Measurements from ENCODE around the gene VIPR1.

The VIPR1 gene

DNA sequence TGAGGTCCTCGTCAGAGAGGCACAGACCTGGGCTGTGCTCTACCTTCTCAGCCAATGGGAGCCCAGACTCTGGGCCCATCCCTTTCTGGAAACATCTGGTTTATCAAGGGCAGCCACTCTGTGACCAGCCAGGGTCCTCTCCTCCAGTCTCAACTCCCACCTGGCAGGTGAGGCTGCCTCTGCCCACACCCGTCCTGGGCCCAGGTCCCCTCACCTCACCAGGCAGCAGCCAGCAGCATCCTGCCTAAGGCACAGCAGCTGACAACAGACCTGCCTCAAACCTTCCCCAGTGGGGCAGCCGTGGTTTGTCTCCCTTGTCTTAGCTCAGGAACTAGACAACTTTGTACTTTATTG, 8.7 kb upstream of the VIPR1 start:
- no peak for DNase-seq (ENCODE audit: low read depth in 3 of 3)

DNA sequence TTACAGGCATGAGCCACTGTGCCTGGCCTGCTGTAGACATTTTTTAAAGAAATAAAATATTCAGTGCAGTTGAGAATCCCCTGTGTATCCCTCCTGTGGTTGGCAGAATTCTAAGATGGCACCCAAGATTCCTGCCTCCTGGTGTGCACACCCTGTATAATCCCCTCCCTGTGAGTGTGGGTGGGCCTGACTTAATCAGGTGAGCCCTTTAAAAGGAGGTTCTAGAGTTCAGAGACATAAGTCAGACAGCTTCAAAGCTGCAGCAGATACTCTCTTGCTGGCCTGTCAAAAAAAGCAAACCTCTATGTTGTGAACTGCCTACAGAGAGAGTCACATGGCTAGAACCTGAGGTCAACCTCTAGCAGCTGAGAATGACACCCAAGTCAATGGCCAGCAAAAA, 7.0 kb upstream of the VIPR1 start:
- DNase-seq (ENCODE audit: low read depth in 3 of 3): no peak

DNA sequence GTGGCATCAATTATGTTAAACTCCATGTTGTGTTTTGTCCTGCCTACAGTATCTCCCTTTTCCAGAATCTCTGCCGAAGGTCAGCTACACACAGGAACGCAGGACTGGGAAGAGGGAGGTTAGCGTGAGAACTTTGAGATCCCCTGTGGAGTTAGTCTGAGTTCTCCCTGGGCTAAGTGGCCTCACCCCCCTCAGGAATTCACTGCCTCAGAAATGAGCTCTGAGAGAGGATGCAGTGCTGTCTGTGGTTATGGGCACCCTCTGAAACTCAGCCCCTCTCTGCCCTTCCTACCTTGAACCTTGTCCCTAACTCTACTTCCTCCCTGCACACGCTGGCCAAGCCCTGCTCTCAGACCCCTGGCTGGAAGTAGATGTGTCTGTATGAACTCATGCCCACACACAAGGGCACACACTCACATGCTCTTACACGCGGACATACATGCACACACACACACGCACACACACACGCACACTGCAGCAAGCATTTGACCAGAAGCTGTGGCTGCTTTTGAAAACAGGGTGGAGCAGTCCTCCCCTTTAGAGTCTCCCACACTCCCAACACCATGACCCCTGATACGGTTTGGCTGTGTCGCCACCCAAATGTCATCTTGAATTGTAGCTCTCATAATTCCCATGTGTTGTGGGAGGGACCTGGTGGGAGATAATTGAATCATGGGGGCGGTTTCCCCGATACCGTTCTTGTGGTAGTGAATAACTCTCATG, 5.3 kb upstream of the VIPR1 start:
- DNase-seq (ENCODE audit: low read depth in 3 of 3): no peak

DNA sequence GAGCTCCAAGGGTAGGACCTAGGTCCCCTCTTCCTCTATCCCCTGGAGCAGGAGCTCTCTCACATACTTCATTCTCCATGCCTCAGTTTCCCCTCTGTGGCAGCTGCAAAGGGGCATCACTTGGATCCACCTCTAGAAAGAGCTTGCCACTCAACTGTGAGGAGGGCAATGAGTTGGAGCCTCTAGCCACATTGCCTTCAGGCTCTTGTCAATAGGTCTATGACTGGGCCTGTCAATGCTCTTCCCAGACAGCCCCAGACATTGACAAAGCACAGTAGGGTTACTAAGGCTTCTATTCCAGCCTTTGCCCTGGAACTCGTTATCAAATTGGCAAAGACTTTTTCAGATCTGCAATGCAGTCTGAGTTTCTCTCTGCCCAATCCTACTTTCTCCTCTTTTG, 4.4 kb upstream of the VIPR1 start:
- no peak for DNase-seq (ENCODE audit: low read depth in 3 of 3)

GRCh38 chr3:42498791-42499477, 3.5 kb upstream of the VIPR1 start:
- DNase-seq (ENCODE audit: low read depth in 3 of 3): no peak

DNA sequence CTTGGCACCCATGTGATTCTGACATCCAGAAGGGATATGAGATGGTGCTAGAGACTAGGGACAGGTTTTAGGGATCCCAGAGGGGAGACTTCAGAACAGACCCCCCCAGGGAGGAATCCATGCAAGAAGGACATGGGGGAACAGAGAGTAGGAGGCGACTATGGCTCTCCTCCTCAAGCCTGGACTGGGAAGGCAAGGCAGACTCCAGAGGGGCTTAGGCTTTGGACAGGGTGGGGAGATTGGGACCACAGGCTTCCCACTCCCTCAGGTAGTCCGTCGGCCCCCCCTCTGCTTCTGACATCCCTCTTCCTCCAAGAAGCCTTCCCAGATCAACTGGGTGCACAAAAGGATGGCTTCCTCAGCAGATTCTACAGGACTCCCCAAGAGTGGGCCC, 3.0 kb upstream of the VIPR1 start:
- DNase-seq (ENCODE audit: low read depth in 3 of 3): no peak

GRCh38 chr3:42500091-42500490, 2.4 kb upstream of the VIPR1 start:
- DNase-seq (ENCODE audit: low read depth in 3 of 3): no peak

- no peak for DNase-seq (ENCODE audit: low read depth in 3 of 3)
These were observed 1.5 kb upstream of the VIPR1 start for GRCh38 chr3:42500909-42501308.

DNA sequence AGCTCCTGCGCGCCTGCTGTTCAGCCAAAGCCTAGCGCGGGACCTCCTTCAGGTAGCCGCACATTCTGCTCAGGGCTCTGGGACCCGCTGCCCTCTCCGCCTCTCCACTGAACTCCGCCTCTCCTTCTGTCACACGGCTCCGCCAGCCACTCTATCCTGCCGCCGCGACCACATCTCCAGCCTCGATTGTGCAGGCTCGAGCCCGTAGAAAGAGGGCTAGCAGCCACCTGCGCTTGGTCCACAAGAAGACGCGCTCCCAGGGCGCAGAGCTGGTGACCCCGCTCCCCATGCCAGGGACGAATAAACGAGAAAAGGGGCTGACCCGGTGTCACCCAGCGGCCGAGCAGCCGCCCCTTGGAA, 1.1 kb upstream of the VIPR1 start:
- DNase-seq (ENCODE audit: low read depth in 3 of 3): no peak

DNA sequence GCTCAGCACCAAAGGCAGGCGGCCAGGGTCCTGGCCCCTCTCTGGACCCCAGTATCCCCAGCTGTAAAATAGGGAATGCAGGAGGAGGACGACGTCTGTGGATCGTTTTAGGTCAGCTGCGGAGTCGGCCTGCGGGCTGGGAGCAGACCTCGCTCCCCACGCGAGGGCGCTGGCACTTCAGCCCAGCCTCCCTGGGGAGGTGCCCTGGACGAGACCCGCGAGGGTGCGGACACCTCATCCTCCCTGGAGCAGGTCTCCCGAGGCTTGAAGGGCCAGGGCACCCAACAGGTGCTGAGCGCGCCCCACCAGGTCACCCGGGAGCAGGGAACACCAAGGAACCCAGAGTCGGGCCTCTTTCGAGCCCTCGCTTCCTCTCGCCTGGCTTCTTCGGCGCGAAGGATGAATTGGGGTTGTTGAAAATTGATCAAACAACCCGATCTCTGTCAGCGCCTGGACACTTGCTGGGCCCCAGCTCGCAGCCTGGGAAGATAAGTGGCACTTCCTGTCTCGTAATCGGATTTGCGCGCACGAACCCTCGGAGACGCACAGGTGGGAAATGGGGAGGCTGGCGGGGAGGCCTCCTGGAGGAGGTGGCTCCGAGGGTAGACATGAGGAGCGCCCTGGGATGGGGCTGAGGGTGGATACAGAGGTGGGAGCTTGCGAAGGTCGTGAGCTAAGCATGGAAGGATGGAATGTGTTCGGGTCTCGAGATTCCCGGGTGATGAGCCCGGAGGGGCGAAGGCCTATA, 588 bp upstream of the VIPR1 start:
- peak; percentile 37 to 66 (median 38) for DNase-seq (ENCODE audit: low read depth in 3 of 3)

DNA sequence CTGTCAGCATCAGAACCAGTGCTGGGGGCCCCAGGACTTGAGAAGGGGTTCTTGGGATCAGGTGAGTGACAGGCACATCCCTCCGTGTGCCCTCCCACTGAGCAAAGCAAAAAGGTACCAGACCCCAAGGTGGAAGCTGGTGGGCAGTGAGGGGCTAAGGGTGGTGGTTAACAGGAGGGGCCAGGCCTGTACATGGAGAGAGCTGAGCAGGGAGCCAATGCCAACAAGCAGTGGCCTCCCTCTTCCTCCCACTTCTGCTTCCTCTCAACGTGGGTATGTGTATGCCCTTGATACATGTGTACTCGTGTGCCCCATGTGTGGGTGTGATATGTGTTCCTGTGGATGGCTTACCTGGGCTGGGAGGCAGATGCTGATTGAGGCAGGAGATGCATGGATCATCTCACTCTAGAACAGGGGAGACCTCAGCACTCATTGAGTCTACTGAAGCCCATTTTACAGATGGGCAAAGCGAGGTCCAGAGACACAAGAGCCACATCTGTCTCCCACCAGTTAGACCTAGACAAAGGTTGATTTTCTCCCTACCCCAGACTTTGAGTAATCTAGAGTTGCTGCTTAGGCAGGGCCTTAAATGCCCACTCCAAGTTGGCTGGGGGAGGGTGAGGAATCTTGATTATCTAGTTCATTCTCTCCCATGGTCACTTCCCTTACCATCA, 945 bp downstream of the VIPR1 start:
- no peak for DNase-seq (ENCODE audit: low read depth in 3 of 3)

DNA sequence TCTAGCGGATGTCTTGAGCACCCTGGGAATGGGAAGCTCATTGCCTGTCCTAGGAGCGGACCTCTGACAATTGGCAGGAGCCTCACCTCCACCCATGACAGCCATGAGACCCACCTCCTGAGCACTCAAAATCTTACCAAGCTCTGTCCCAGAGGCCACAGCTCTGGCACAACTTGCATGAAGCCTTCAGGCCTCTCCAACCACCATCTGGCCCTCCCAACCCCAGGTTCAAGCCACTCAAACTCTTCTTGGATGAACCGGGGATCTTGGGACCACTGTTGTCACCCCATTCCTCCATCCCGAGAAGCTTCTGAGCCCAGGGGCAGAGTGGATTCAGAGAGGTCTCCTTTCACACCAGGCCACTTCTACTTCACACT, 1.5 kb downstream of the VIPR1 start:
- DNase-seq (ENCODE audit: low read depth in 3 of 3): no peak

DNA sequence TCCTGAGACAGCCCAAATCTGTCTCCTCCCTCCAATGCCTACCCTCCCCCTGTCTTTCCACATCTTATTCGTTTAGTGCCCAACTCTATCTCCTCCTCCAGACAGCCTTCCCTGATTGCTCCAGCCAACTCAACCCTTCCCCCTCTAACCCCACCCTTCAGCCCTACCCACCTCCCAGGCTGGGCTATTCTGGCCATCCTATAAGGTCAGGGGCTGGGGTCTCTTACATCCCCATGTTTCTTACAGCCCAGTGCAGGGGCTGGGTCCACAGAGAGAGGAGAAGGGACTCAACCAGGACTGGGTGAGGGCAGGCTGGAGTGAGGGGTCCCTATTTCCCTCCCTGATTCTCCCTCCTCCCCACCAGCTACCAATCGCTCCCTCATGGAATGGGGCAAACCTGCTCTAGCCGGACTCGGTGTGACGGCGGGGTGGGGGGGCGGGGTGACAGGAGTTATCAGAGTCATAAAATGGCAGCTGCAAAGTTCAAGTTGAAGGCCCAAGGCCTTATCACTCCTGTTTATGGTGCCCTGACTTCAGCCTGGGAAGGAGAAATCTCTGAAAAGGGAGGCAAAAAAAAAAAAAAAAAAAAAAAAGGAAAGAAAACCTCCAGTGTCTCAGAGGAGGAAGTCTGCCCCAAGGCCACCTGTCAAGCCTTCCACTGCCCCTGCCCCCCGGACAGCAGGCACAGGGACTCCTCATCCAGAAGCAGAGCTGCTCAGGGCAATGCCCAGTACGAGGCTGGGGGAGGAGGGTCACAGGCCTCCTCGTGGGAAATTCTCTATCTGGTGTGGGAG, 2.1 kb downstream of the VIPR1 start:
- DNase-seq (ENCODE audit: low read depth in 3 of 3): no peak

DNA sequence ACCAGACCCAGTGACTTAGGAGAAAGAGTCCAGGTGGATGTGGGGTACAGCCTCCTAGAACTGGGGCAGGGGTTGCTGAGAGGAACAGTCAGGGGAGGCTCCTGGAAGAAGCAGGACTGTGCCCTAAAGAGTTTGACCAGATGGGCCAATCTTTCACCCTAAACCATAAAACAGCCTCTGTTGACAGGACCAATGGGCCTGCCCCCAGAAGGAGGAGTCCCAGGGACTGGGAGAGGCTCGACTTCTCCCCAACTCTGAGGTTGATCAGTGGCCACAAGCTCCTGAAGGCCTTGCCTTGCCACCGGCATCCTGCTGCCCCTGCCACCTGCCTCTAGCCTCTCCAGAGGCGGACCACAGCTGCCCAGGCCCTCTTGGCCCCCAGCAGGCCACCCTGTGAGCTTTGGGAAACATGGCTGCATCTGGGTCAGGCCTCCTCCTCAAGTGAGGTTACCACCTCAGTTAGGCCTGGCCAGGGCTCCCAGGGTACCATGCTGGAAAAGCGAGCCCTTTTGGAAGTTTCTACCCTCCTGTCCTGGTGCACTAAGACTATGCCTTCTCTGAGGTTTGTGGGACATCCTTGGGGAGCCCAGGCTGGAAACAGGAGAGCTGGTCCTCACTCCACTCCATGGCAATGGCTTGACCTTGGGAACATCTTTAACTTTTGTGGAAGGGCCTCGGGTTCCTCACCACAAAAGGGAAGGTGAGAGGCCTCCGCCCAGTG, 2.8 kb downstream of the VIPR1 start:
- DNase-seq (ENCODE audit: low read depth in 3 of 3): no peak

DNA sequence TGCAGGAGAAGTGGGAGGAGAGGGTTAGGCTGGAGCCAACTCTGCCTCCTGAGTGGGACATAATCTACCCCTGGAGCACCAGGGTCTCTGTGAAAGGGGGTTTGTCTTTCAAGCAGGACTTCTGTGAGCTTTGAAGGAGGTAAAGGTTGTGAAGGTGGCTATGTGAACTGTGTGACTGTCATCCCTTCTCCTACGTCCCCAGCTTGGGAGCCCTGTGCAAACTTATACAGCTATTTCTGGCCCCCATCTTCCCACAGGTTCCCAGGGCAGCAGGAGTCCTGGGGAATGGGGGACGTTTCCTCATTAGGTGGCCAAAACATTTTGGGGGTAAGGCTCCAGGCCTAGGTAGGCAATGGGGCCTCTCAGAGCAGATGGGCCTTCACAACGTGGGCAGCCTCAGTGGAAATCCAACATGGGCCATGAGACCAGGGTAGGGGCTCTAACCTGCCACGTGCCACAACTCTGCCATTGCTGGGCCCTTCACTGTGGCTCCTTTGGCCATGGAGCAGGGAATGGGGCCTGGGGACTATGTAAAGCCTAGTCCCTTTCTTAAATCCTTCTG, 3.5 kb downstream of the VIPR1 start:
- DNase-seq (ENCODE audit: low read depth in 3 of 3): no peak

DNA sequence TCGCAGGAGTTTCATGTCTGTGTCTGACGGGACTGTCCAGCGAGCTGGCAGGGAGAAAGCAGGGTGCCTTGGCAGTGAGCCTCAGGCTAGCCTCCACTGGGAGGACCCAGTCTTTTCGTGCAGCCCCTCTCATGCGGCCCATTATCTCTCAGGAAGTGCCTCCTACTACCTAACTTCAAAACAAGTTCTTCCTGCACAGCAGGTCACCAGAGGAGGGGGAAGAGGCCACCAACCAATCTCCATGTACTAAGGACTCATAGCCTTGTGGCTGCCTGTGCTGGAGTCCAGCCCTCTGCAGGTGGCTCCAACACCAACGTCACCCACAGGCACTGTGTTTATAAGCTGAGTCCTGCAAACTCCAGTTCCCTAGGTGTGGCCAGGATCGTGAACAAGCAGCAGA, 4.8 kb downstream of the VIPR1 start:
- no peak for DNase-seq (ENCODE audit: low read depth in 3 of 3)

DNA sequence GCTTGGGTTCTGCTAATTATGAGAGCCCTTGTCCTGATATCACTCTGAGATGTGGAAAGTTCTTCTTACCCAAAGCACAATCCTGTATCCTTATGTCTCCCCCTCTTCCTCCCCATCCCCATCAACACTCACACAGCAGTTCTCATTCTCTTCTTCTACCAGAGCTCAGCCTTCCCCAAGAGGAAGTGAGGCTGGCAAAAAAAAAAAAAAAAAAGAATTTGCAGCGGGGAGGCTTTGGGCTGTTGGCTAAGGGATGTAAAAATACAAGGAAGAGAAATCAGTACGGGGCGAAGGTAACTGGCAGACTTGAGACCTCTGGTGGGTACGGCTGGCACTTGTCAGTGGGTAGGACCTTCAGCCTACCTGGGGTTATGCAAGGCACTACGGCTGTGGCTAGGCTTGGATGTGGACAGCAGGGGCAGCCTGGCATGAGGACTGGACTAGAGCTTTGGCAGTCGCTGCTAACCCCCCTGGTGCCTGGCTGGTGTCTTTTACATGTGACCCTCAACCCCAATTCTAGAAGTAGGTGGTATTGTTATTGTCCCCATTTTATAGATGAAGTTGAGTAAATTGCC, 5.4 kb downstream of the VIPR1 start:
- no peak for DNase-seq (ENCODE audit: low read depth in 3 of 3)

DNA sequence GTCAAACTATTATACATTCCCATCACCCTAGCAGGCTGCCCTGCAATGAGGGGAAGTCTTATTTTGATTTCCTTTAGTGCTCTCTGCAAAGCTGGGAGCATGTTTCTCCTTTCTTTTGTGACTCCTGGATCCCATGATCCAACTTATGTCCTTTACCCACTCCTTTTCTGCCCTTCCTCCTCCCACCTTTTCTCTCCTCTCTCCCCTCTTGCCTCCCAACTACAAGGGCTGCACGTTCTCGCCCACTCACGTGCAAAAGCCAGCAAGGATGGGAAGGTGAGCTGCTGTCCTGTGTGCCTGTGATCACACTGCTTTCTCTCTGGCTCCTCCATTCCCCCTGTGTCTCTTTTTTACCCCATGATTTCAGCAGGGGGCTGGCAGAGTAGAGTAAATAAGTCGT, 6.1 kb downstream of the VIPR1 start:
- DNase-seq (ENCODE audit: low read depth in 3 of 3): no peak

DNA sequence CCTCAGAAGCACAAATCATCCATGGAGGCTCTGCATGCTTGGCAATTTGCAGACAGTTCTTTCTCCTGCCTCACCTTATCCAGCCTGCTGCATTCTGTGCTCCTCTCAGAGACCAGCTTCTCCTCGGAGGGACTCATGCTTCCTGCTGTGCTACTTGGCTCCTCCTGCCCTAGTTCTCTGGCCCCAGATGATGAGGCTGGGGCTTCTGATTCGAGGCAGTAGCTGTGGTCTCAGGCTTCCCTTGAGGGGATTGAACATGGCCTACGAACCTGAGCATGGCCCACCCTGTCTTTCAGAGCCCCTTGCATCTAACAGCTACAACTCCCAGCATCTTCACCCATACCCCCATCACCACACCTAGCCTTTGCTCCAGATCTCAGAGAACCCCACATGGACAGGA, 6.7 kb downstream of the VIPR1 start:
- no peak for DNase-seq (ENCODE audit: low read depth in 3 of 3)

- no peak for DNase-seq (ENCODE audit: low read depth in 3 of 3)
These were observed 7.9 kb downstream of the VIPR1 start for GRCh38 chr3:42510325-42510724.

GRCh38 chr3:42511201-42511600, 8.8 kb downstream of the VIPR1 start:
- DNase-seq (ENCODE audit: low read depth in 3 of 3): no peak

All from stimulated activated CD4-positive, alpha-beta T cell treated with anti-CD3 and anti-CD28 coated beads, TNF-alpha, amount 100 ng/mL, for 48 hours (primary cell).